HL-60 (cell line): ENCODE results near the gene GSK3A.

Experiments used
- CTCF ChIP-seq: IDR thresholded peaks from one replicate; pipeline ENCODE4 v1.5.1; 2011; ENCODE audit warnings: low read length, control low read depth, inconsistent platforms; ENCODE audit not compliant: insufficient read depth
- POLR2AphosphoS5 ChIP-seq: IDR thresholded peaks from 2 replicates; pipeline ENCODE4 v1.6.1; 2012; ENCODE audit warnings: low read depth

DNA sequence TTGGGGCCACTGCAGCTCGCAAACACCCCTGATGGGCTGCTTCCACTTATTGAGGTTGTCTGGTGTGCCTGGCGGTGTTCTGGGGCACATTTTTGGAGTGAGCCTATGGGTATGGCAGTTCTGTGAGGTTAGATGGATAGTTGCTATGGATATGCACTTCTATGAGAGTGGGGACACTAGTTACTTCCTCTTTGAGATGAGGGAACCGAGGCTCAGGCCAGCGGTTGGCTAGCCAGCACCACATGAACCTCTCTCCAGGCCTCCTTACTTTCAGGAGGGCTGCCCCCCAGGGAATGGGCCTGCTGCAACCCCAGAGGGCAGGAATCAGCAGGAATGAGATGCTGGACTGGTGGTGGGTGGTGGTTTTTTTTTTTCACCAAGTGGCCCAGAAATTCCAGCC is 46.0 kb upstream of the GSK3A start:
- TF ChIP-seq CTCF = no peak
- no peak for TF ChIP-seq POLR2AphosphoS5
